HG03442 (cell line): ENCODE measurements around the gene PLEKHA8.

ENCODE experiments used
- ATAC-seq: cut with Tn5 transposase; IDR thresholded peaks from one replicate; pipeline ENCODE4 v1.9.1; 2021; ENCODE audit warnings: mild to moderate bottlenecking, moderate library complexity; ENCODE audit not compliant: unreplicated experiment

Gene PLEKHA8

GRCh38 chr7:30165590-30165989, 137.4 kb downstream of the PLEKHA8 start:
- ATAC-seq: no peak

- ATAC-seq: no peak
Measured at GRCh38 chr7:30166155-30166840, 138.1 kb downstream of the PLEKHA8 start.

DNA sequence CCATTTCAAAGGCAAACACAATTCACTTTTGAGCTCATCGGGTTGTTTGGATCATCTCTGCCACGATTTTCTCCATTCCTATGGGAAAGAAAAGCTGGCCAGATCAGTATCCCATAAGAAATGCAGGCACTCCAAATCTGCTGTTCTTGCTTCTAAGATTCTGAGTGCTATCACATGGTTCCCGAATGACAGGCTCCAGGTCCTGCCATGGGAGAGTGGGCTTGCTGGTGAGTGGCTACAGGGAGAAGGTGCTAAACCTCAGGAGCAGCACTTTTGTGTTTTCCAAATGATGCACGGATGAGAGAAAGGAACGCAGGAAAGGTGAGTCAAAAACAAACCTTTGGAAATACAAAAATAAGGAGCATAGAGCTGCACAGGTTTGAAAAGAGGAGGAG, 138.6 kb downstream of the PLEKHA8 start:
- ATAC-seq: no peak

DNA sequence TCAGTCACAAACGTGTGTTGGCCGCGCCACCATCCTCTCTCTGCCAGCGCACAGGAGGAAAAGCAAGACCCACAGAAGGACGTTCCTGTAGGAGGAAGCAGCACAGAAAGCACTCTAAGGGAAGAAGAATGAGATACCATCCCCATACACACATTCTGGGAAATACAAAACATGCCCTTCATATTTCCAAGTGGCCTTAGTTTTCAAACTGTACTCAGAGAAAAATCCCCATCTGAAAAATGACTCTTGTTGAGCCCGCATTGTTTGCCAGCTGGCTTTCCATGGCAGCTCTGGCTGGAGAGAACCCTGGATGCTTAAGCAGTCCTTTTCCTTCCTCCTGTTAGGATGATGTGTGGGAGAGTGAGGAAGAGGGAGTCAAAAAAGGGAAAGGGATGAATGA, 139.7 kb downstream of the PLEKHA8 start:
- no peak for ATAC-seq

GRCh38 chr7:30168835-30169573, 140.8 kb downstream of the PLEKHA8 start:
- ATAC-seq: no peak

DNA sequence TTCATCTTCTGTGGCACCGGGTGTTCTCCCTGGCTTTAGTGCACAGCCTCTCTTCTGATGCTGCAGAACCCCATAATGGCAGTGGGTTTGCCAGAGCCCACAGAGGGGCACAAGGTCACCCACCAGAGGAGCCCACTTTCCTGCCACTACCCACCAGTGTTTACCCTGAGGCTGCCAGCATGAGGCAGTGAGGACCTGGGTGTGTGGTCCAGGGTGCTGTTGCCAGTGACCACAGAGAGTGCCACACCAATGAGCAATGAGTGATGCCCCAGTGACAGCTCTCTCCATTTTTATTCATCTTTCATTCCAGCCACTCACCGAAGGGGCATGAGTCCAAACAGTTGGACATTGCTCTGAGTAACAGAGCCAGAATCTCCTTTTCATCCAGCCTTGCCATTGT, 141.4 kb downstream of the PLEKHA8 start:
- no peak for ATAC-seq

DNA sequence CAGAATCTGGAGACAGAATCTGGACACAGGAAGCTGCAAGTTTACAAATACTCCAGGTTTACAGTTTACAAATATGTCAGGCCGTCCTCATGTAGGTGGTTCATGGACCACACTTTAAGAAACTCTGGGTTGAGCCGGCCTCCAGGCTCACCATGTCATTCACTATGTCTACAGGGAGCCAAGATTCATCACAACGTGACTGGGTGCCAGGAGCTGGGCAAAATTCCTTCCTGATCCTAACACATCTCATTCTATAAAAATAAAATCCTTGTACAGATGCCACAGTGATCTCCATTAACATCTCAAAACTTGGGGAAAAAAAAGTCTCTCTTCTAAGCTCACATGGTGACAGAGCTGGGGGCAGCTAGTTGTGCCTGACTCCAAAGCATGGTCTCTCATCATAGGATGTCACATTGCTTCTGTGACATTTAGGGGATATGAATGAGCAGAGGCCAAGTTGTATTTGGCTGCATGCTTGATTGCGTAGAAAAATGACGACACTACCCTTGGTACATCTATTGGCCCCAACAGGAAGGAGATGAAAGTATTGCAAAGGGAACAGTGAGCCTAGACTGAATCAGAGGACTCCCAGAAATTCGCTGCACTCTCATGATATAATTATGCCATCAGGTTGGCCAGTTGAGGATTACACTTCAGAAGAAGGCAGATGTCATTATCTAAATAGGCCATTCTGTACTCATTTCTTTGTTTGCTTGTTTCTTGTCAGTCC, 142.4 kb downstream of the PLEKHA8 start:
- no peak for ATAC-seq

DNA sequence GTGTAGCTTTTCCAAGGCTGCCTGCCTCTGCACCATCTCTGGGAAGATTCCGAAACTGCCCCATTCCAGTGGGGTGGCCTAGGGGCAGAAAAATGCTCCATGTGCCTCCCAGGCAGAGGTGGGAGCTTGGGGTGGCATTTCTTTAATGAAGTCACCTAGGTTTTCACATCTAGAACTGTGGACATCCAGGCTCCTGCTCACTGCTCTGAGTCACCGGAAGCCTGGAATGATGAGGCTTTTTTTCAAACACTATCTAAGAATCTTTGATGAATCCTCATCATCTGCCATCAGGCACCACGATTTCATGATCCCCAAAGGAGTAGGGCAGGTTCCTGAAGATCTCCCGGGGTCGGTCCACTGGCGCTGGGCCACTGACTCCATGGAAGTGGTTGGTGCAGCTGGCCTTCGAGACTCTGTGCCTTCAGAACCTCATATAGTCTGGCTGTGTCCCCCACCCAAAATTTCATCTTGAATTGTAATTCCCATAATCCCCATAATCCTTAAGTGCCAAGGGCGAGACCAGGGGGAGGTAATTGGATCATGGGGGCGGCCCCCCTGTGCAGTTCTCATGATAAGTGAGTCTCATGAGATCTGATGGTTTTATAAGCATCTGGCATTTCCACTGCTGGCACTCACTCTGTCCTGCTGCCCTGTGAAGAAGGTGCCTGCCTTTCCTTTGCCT, 143.7 kb downstream of the PLEKHA8 start:
- ATAC-seq: no peak

- no peak for ATAC-seq
Measured at GRCh38 chr7:30172451-30172850, 144.2 kb downstream of the PLEKHA8 start.

- ATAC-seq: no peak
Measured at GRCh38 chr7:30173058-30173897, 145.1 kb downstream of the PLEKHA8 start.

GRCh38 chr7:30175180-30175579, 147.0 kb downstream of the PLEKHA8 start:
- ATAC-seq: no peak

GRCh38 chr7:30175636-30176147, 147.5 kb downstream of the PLEKHA8 start:
- no peak for ATAC-seq

GRCh38 chr7:30176463-30177109, 148.4 kb downstream of the PLEKHA8 start:
- ATAC-seq: no peak

DNA sequence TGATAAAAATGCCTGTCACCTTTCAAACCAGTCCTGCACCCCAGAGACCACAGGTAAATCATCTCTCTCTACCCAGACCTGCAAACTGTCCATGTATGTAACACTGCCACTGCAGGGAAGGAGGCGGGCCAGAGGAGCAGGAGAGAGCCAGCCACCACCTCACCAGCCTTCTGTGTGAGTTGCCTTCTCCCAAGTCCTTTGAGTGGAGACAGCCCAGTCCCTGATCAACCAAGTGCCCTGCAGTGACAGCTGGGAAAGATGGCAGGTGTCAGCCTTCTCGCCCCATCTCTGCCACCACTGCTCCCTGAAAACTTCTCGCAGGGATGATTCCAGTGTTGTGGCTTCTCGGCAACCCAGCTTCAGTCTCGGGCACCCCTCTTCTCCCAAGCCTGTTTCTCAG, 149.0 kb downstream of the PLEKHA8 start:
- ATAC-seq: no peak

DNA sequence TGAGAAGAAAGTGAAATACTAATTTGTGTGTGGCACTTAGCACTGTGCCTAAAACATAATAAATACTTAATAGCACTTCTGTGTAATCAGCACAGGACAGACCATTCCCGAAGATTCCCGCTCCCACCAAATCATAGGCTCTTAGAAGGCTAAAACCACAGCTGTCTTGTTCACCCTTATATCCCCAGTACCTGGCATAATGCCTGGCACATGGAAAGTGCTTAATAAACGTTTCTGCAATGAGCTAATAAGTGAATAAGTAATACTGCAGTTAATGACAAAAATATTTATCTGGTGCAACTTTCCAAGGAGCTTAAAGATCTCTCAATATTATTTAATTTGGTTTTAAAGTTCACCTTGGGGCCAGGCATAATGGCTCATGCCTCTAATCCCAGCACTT, 149.8 kb downstream of the PLEKHA8 start:
- ATAC-seq: no peak

- peak; percentile 86 for ATAC-seq
Measured at GRCh38 chr7:30178748-30179436, 150.7 kb downstream of the PLEKHA8 start.
